Mesenchymal stem cell (in vitro differentiated cells and primary cell): ENCODE measurements around the gene LTBR.
"Not testable (repeated sequence)": the region's sequence is repeated elsewhere in the genome, so short reads cannot be mapped to it uniquely, and the experiment has no call there.

Source experiments
- DNase-seq: peaks from one replicate; pipeline ENCODE4 v3.0.0-alpha.2; 2013
- H2AFZ ChIP-seq: one replicate; pipeline ENCODE4 v1.6.1; 2013; ENCODE audit warnings: low read depth, mild to moderate bottlenecking, control low read depth, inconsistent platforms, low read length, moderate library complexity
- H2AK5ac ChIP-seq: 2 replicates; pipeline ENCODE4 v1.6.1; 2013; ENCODE audit warnings: low read length, moderate library complexity, mild to moderate bottlenecking, inconsistent platforms; ENCODE audit not compliant: severe bottlenecking
- H2BK120ac ChIP-seq: one replicate; pipeline ENCODE4 v1.6.1; 2013; ENCODE audit warnings: low read depth, mild to moderate bottlenecking, inconsistent platforms, low read length, moderate library complexity
- H2BK12ac ChIP-seq, 2 experiments: one replicate each; pipeline ENCODE4 v1.6.1; 2013; ENCODE audit warnings: inconsistent platforms in 2 of 2, low read length in 2 of 2, mild to moderate bottlenecking in 2 of 2, moderate library complexity in 2 of 2, control low read depth in 1 of 2
- H2BK15ac ChIP-seq: one replicate; pipeline ENCODE4 v1.6.1; 2013; ENCODE audit warnings: mild to moderate bottlenecking, low read depth, inconsistent platforms; ENCODE audit not compliant: poor library complexity, severe bottlenecking
- H2BK5ac ChIP-seq: 2 replicates; pipeline ENCODE4 v1.6.1; 2013; ENCODE audit warnings: low read depth, mild to moderate bottlenecking, low read length, control low read depth, inconsistent platforms; ENCODE audit not compliant: poor library complexity, severe bottlenecking
- H3K14ac ChIP-seq, 2 experiments: one replicate each; pipeline ENCODE4 v1.6.1; 2013; ENCODE audit warnings: inconsistent platforms in 2 of 2, low read length in 2 of 2, control low read depth in 1 of 2, mild to moderate bottlenecking in 1 of 2, moderate library complexity in 1 of 2
- H3K18ac ChIP-seq, 2 experiments: one replicate each; pipeline ENCODE4 v1.6.1; 2013; ENCODE audit warnings: inconsistent platforms in 2 of 2, low read length in 2 of 2, control low read depth in 1 of 2, low read depth in 1 of 2, mild to moderate bottlenecking in 1 of 2
- H3K23ac ChIP-seq, 2 experiments: one replicate each; pipeline ENCODE4 v1.6.1; 2013; ENCODE audit warnings: inconsistent platforms in 2 of 2, low read length in 2 of 2, mild to moderate bottlenecking in 2 of 2, moderate library complexity in 2 of 2, control low read depth in 1 of 2
- H3K27ac ChIP-seq: 2 replicates; pipeline ENCODE4 v1.5.1; 2013; ENCODE audit warnings: mild to moderate bottlenecking, moderate library complexity, low read length, control low read depth, inconsistent platforms; ENCODE audit not compliant: poor library complexity, severe bottlenecking
- H3K27me3 ChIP-seq, 2 experiments: 2 replicates each; pipeline versions ENCODE4 v1.6.1 to v1.7.0; 2013; ENCODE audit warnings: low read length in 2 of 2, mild to moderate bottlenecking in 2 of 2, moderate library complexity in 2 of 2, control low read depth in 1 of 2, inconsistent platforms in 1 of 2; ENCODE audit not compliant: control insufficient read depth in 1 of 2, insufficient read depth in 1 of 2
- H3K36me3 ChIP-seq, 2 experiments: 2 replicates each; pipeline versions ENCODE4 v1.6.1 to v1.7.0; 2013; ENCODE audit warnings: low read length in 2 of 2, control low read depth in 1 of 2, inconsistent platforms in 1 of 2, low read depth in 1 of 2, mild to moderate bottlenecking in 1 of 2; ENCODE audit not compliant: insufficient read depth in 2 of 2, control insufficient read depth in 1 of 2
- H3K4ac ChIP-seq, 2 experiments: one replicate each; pipeline ENCODE4 v1.6.1; 2013; ENCODE audit warnings: inconsistent platforms in 2 of 2, low read length in 2 of 2, mild to moderate bottlenecking in 2 of 2, moderate library complexity in 2 of 2, control low read depth in 1 of 2, low read depth in 1 of 2
- H3K4me1 ChIP-seq: 2 replicates; pipeline ENCODE4 v1.6.1; 2013; ENCODE audit warnings: low read depth, low read length, control low read depth; ENCODE audit not compliant: control insufficient read depth, insufficient read depth
- H3K4me2 ChIP-seq: 2 replicates; pipeline ENCODE4 v1.6.1; 2013; ENCODE audit warnings: low read length, mild to moderate bottlenecking, inconsistent platforms; ENCODE audit not compliant: poor library complexity, severe bottlenecking
- H3K4me3 ChIP-seq, 2 experiments: 2 replicates each; pipeline versions ENCODE4 v1.5.1 to v1.7.0; 2013; ENCODE audit warnings: low read length in 2 of 2, mild to moderate bottlenecking in 2 of 2, control low read depth in 1 of 2, low read depth in 1 of 2; ENCODE audit not compliant: insufficient read depth in 1 of 2
- H3K79me1 ChIP-seq: replicated peaks from 2 replicates; pipeline ENCODE4 v1.6.1; 2013; ENCODE audit warnings: mild to moderate bottlenecking, control low read depth, low read length, inconsistent platforms; ENCODE audit not compliant: poor library complexity, severe bottlenecking
- H3K9ac ChIP-seq: 2 replicates; pipeline ENCODE4 v1.7.0; 2013; ENCODE audit warnings: mild to moderate bottlenecking, low read length, moderate library complexity
- H3K9me3 ChIP-seq: 2 replicates; pipeline ENCODE4 v1.7.0; 2013; ENCODE audit warnings: mild to moderate bottlenecking, low read length; ENCODE audit not compliant: control insufficient read depth
- H4K8ac ChIP-seq: one replicate; pipeline ENCODE4 v1.6.1; 2013; ENCODE audit warnings: inconsistent platforms, mild to moderate bottlenecking, low read length, moderate library complexity
- H4K91ac ChIP-seq: one replicate; pipeline ENCODE4 v1.6.1; 2013; ENCODE audit warnings: mild to moderate bottlenecking, low read length, inconsistent platforms
- WGBS: methylation state at CpG from one replicate; pipeline ENCODE4 v1.1.7; 2013; ENCODE audit warnings: mixed read lengths; 5-methylcytosine and 5-hydroxymethylcytosine counted together

LTBR gene

GRCh38 chr12:6424866-6425265 lies 40.9 kb downstream of the LTBR start:
- Histone ChIP-seq H2BK5ac (no peak overlapping the region), H3K14ac (peak overlapping the region in 1 of 2 experiments; percentile 4), H3K4me1 (peaks cover 2% of the 10 kb centered on the region), H2BK15ac (no peak overlapping the region), H4K8ac (no peak overlapping the region), H3K79me1 (no peaks in the 10 kb centered on the region), H3K9ac (no peak overlapping the region), H3K4ac (no peak overlapping the region), H3K4me2 (no peak overlapping the region), H3K23ac (no peak overlapping the region), H4K91ac (no peak overlapping the region), H3K27me3 (no peaks in the 10 kb centered on the region), H3K9me3 (no peaks in the 10 kb centered on the region), H3K27ac (no peak overlapping the region), H2AFZ (no peak overlapping the region), H3K36me3 (no peaks in the 10 kb centered on the region), H2BK120ac (no peak overlapping the region), H3K18ac (no peak overlapping the region), H3K4me3 (no peak overlapping the region), H2BK12ac (no peak overlapping the region), H2AK5ac (no peak overlapping the region)
- no peak for DNase-seq
- WGBS = 79% methylated on average over 7 of the region's 8 CpGs

- Histone ChIP-seq H3K4me1 (peaks cover 8% of the 10 kb centered on the region), H3K27ac (no peak overlapping the region), H3K23ac (no peak overlapping the region), H3K4ac (no peak overlapping the region), H3K27me3 (no peaks in the 10 kb centered on the region), H3K18ac (no peak overlapping the region), H3K9ac (no peak overlapping the region), H4K8ac (no peak overlapping the region), H3K36me3 (no peaks in the 10 kb centered on the region), H3K4me2 (no peak overlapping the region), H2BK12ac (no peak overlapping the region), H2AFZ (no peak overlapping the region), H2BK120ac (no peak overlapping the region), H2AK5ac (no peak overlapping the region), H4K91ac (no peak overlapping the region), H2BK5ac (no peak overlapping the region), H2BK15ac (no peak overlapping the region), H3K4me3 (no peak overlapping the region), H3K79me1 (no peaks in the 10 kb centered on the region), H3K14ac (no peak overlapping the region), H3K9me3 (no peaks in the 10 kb centered on the region)
- no peak for DNase-seq
- 94% methylated on average over 22 of the region's 23 CpGs for WGBS
Observed at GRCh38 chr12:6425590-6426531, 41.9 kb downstream of the LTBR start.

GRCh38 chr12:6426882-6427671 lies 43.1 kb downstream of the LTBR start:
- Histone ChIP-seq H2BK12ac (no peak overlapping the region), H2BK5ac (no peak overlapping the region), H2AK5ac (no peak overlapping the region), H3K4me1 (peaks cover 9% of the 10 kb centered on the region), H3K9me3 (no peaks in the 10 kb centered on the region), H3K27me3 (no peaks in the 10 kb centered on the region), H3K27ac (no peak overlapping the region), H3K4me2 (no peak overlapping the region), H3K18ac (no peak overlapping the region), H3K79me1 (no peaks in the 10 kb centered on the region), H4K8ac (no peak overlapping the region), H3K4ac (no peak overlapping the region), H2BK15ac (no peak overlapping the region), H3K4me3 (no peak overlapping the region), H2BK120ac (no peak overlapping the region), H4K91ac (no peak overlapping the region), H3K36me3 (no peaks in the 10 kb centered on the region), H3K23ac (no peak overlapping the region), H3K9ac (no peak overlapping the region), H2AFZ (no peak overlapping the region), H3K14ac (no peak overlapping the region)
- WGBS = 90% methylated on average over 14 of the region's 14 CpGs
- no peak for DNase-seq

- 96% methylated on average over 10 of the region's 10 CpGs for WGBS
- not testable (repeated sequence) for DNase-seq, H2BK5ac ChIP-seq, H3K18ac ChIP-seq, H3K4me2 ChIP-seq, H3K27me3 ChIP-seq, H3K27ac ChIP-seq, H2AFZ ChIP-seq, H3K4me1 ChIP-seq, H3K14ac ChIP-seq, H2BK12ac ChIP-seq, H4K91ac ChIP-seq, H3K9ac ChIP-seq, H3K23ac ChIP-seq, H2BK15ac ChIP-seq, H3K36me3 ChIP-seq, H2BK120ac ChIP-seq, H3K9me3 ChIP-seq, H3K79me1 ChIP-seq, H3K4me3 ChIP-seq, H3K4ac ChIP-seq, H4K8ac ChIP-seq, H2AK5ac ChIP-seq
Observed at GRCh38 chr12:6427796-6428195, 43.8 kb downstream of the LTBR start.
